Sigmoid colon (tissue), 3 donors: ENCODE data around the gene SPEM1.

ENCODE experiments used
- POLR2A ChIP-seq, 2 donors: fragments of 450-650 bp; IDR thresholded peaks; one replicate each; pipeline ENCODE4 v1.6.1; 2016; ENCODE audit warnings: antibody characterized with exemption in 2 of 2, mild to moderate bottlenecking in 2 of 2, moderate library complexity in 2 of 2
- TF ChIP-seq, protein P1 (sequence below), 4 experiments: fragments of 450-650 bp in 3 of 4; fragments of 200-600 bp in 1 of 4; IDR thresholded peaks; one replicate each; pipeline ENCODE4 v1.5.1; 2016 to 2019; ENCODE audit warnings: antibody characterized with exemption in 4 of 4, mild to moderate bottlenecking in 3 of 4, moderate library complexity in 2 of 4

DNA sequence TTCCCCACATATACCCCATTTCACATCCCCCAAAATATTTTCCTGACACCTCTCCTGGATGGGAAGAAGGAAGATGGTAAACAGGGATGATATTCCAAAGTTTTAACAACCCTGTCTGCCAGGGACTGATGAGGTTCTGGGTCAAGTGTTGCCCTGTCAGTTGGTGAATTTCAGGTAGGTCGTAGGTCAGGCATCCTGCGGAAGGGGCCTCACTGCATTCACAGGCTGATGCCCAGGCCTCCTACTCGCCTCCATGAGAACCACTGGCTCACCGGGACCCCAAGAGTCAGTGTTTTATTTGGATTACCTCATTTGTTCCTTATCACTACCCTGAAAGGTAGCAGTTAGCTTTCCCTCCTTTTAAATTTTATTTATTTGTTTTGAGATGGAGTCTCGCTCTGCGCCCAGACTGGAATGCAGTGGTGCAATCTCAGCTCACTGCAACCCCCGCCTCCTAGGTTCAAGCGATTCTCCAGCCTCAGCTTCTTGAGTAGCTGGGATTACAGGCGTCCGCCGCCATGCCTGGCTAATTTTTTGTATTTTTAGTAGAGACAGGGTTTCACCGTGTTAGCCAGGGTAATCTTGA lies 48.8 kb downstream of the SPEM1 start:
- TF ChIP-seq, protein P1, sequence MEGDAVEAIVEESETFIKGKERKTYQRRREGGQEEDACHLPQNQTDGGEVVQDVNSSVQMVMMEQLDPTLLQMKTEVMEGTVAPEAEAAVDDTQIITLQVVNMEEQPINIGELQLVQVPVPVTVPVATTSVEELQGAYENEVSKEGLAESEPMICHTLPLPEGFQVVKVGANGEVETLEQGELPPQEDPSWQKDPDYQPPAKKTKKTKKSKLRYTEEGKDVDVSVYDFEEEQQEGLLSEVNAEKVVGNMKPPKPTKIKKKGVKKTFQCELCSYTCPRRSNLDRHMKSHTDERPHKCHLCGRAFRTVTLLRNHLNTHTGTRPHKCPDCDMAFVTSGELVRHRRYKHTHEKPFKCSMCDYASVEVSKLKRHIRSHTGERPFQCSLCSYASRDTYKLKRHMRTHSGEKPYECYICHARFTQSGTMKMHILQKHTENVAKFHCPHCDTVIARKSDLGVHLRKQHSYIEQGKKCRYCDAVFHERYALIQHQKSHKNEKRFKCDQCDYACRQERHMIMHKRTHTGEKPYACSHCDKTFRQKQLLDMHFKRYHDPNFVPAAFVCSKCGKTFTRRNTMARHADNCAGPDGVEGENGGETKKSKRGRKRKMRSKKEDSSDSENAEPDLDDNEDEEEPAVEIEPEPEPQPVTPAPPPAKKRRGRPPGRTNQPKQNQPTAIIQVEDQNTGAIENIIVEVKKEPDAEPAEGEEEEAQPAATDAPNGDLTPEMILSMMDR (IDR thresholded peaks at IDR 0.05) = no peak
- TF ChIP-seq POLR2A (IDR thresholded peaks at IDR 0.05) = no peak
